OCI-LY3 (cell line): ENCODE data around the gene AKNA.

ENCODE experiments used
- H2AFZ ChIP-seq: fragments of 200-600, 300-600 bp; shearing (Covaris generic); 2 replicates; pipeline ENCODE4 v1.6.0; 2014; ENCODE audit warnings: antibody characterized with exemption, low read depth, low read length
- H3K27ac ChIP-seq: fragments of 200-600, 300-600 bp; sonication (generic); 2 replicates; pipeline ENCODE4 v1.5.1; 2014; ENCODE audit warnings: mild to moderate bottlenecking, low read length, moderate library complexity, mixed read lengths
- H3K27me3 ChIP-seq: fragments of 200-600, 300-600 bp; sonication (generic); 2 replicates; pipeline ENCODE4 v1.6.1; 2014; ENCODE audit warnings: low read depth, low read length, mixed read lengths
- H3K36me3 ChIP-seq: fragments of 200-600, 300-600 bp; sonication (generic); replicated peaks from 2 replicates; pipeline ENCODE3; 2014; ENCODE audit warnings: low read depth, low read length, mixed read lengths
- H3K4me1 ChIP-seq: fragments of 300-600, 200-600 bp; sonication (generic); 2 replicates; pipeline ENCODE4 v1.6.1; 2014; ENCODE audit warnings: low read length, mixed read lengths
- H3K4me2 ChIP-seq: fragments of 200-600, 300-600 bp; sonication (generic); 2 replicates; pipeline ENCODE4 v1.6.1; 2014; ENCODE audit warnings: low read length, mixed read lengths
- H3K4me3 ChIP-seq: fragments of 300-600, 200-600 bp; sonication (generic); 2 replicates; pipeline ENCODE4 v1.5.1; 2014; ENCODE audit warnings: antibody characterized with exemption, mild to moderate bottlenecking, low read length, moderate library complexity
- H3K79me2 ChIP-seq: fragments of 300-600, 200-600 bp; shearing (Covaris generic); 2 replicates; pipeline ENCODE4 v1.6.1; 2014; ENCODE audit warnings: mild to moderate bottlenecking, low read length, mixed read lengths
- H3K9ac ChIP-seq: fragments of 300-600, 200-600 bp; shearing (Covaris generic); 2 replicates; pipeline ENCODE4 v1.6.0; 2014; ENCODE audit warnings: mild to moderate bottlenecking, low read length, moderate library complexity
- H3K9me3 ChIP-seq: fragments of 200-600, 300-600 bp; shearing (Covaris generic); 2 replicates; pipeline ENCODE4 v1.6.1; 2014; ENCODE audit warnings: low read length, mixed read lengths; ENCODE audit not compliant: insufficient read depth
- H4K20me1 ChIP-seq: fragments of 200-600, 300-600 bp; sonication (generic); 2 replicates; pipeline ENCODE4 v1.6.1; 2016; ENCODE audit warnings: low read length, mixed read lengths; ENCODE audit not compliant: insufficient read depth
- CTCF ChIP-seq: fragments of 200-600, 300-600 bp; sonication (generic); IDR thresholded peaks from 2 replicates; pipeline ENCODE4 v1.5.1; 2014; ENCODE audit warnings: antibody characterized with exemption, low read length, low read depth
- EZH2phosphoT487 ChIP-seq: fragments of 200-600 bp; shearing (Covaris generic); IDR thresholded peaks from 2 replicates; pipeline ENCODE4 v1.6.1; 2018; ENCODE audit warnings: antibody characterized with exemption, mixed run types, low read depth

The AKNA gene

GRCh38 chr9:114416906-114417305 lies 29.1 kb upstream of the AKNA start:
- H4K20me1 ChIP-seq: no peaks in the 10 kb centered on the region
- no peak overlapping the region for H3K4me3 ChIP-seq
- H3K4me1 ChIP-seq: no peaks in the 10 kb centered on the region
- no peaks in the 10 kb centered on the region for H3K9me3 ChIP-seq
- no peak overlapping the region for H2AFZ ChIP-seq
- H3K36me3 ChIP-seq: peaks cover 10% of the 10 kb centered on the region
- no peak overlapping the region for H3K9ac ChIP-seq
- no peaks in the 10 kb centered on the region for H3K27me3 ChIP-seq
- no peak overlapping the region for H3K4me2 ChIP-seq
- H3K79me2 ChIP-seq: no peaks in the 10 kb centered on the region
- no peak for TF ChIP-seq EZH2phosphoT487
- TF ChIP-seq CTCF: no peak
- H3K27ac ChIP-seq: no peak overlapping the region

DNA sequence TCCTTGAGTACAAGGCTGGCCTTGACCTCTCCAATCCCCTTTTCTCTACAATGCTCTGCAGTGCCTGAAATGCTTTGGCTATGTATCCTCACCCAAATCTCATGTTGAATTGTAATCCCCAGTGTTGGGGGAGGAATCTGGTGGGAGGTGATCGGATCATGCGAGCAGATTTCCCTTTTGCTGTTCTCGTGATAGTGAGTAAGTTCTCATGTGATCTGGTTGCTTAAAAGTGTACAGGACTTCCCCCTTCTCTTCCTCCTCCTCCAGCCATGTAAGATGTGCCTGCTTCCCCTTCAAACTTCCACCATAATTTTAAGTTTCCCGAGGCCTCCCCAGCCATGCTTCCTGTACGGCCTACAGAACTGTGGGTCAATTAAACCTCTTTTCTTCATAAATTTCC lies 28.5 kb upstream of the AKNA start:
- H3K9me3 ChIP-seq: no peaks in the 10 kb centered on the region
- peaks cover 10% of the 10 kb centered on the region for H3K36me3 ChIP-seq
- H3K27ac ChIP-seq: no peak overlapping the region
- no peaks in the 10 kb centered on the region for H4K20me1 ChIP-seq
- no peak overlapping the region for H3K9ac ChIP-seq
- H3K4me3 ChIP-seq: no peak overlapping the region
- no peak overlapping the region for H3K4me2 ChIP-seq
- no peak overlapping the region for H2AFZ ChIP-seq
- no peaks in the 10 kb centered on the region for H3K4me1 ChIP-seq
- H3K27me3 ChIP-seq: no peaks in the 10 kb centered on the region
- H3K79me2 ChIP-seq: no peaks in the 10 kb centered on the region
- TF ChIP-seq CTCF (no peak), EZH2phosphoT487 (no peak)

DNA sequence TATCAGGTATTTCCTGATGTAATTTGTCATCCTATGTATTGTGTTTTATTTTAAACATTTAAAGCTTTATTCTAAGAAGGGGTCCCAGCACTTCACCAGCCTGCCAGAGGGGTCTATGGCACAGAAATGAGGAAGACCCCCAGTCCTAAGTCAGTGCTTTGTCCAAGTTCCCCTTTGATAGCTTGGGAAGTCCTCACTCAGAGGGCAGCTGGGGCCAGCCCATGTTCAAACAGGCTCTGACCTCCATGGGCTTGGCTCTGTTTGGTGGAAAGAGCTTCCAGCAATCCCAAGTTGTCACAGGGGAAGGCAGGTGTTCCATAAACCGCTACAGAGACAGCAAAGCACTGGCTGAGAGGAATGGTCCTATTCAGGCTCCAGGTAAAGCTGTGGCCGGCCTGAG lies 26.6 kb upstream of the AKNA start:
- Histone ChIP-seq H4K20me1 (no peaks in the 10 kb centered on the region), H3K9me3 (no peaks in the 10 kb centered on the region), H3K27ac (no peak overlapping the region), H3K9ac (no peak overlapping the region), H3K79me2 (no peaks in the 10 kb centered on the region), H3K4me2 (no peak overlapping the region), H3K4me3 (no peak overlapping the region), H3K36me3 (peaks cover 10% of the 10 kb centered on the region), H2AFZ (no peak overlapping the region), H3K4me1 (no peaks in the 10 kb centered on the region), H3K27me3 (no peaks in the 10 kb centered on the region)
- TF ChIP-seq EZH2phosphoT487 (no peak), CTCF (no peak)

- H3K4me2 ChIP-seq: no peak overlapping the region
- no peaks in the 10 kb centered on the region for H3K9me3 ChIP-seq
- no peaks in the 10 kb centered on the region for H3K79me2 ChIP-seq
- no peak overlapping the region for H3K9ac ChIP-seq
- no peak for TF ChIP-seq EZH2phosphoT487
- no peaks in the 10 kb centered on the region for H4K20me1 ChIP-seq
- no peak overlapping the region for H2AFZ ChIP-seq
- H3K36me3 ChIP-seq: peaks cover 10% of the 10 kb centered on the region
- H3K4me1 ChIP-seq: no peaks in the 10 kb centered on the region
- H3K4me3 ChIP-seq: no peak overlapping the region
- H3K27ac ChIP-seq: no peak overlapping the region
- H3K27me3 ChIP-seq: no peaks in the 10 kb centered on the region
These were observed 26.1 kb upstream of the AKNA start for GRCh38 chr9:114413861-114414301.
